ENCODE results near the gene DCLK2.

DCLK2 gene

GRCh38 chr4:150055467-150055866 lies 22.8 kb upstream of the DCLK2 start:
- no peaks in the 10 kb centered on the region for H3K36me3 Mint-ChIP-seq (ENCODE audit: low read depth)
- peaks cover 30% of the 10 kb centered on the region for H3K9me3 Mint-ChIP-seq
- H3K4me1 Mint-ChIP-seq (ENCODE audit: low read depth): no peaks in the 10 kb centered on the region
- peaks cover 5% of the 10 kb centered on the region for H3K27me3 Mint-ChIP-seq
- no peak overlapping the region for H3K4me3 Mint-ChIP-seq
- H3K27ac Mint-ChIP-seq: no peak overlapping the region
- intact Hi-C loops (cut with micrococcal nuclease): no loop called here

GRCh38 chr4:150056569-150056968 lies 21.7 kb upstream of the DCLK2 start:
- Mint-ChIP-seq H3K4me3 (no peak overlapping the region), H3K27me3 (peaks cover 5% of the 10 kb centered on the region), H3K9me3 (peaks cover 30% of the 10 kb centered on the region), H3K4me1 (ENCODE audit: low read depth) (peaks cover 9% of the 10 kb centered on the region), H3K27ac (no peak overlapping the region), H3K36me3 (ENCODE audit: low read depth) (no peaks in the 10 kb centered on the region)
- intact Hi-C loops (cut with micrococcal nuclease): no loop called here

- Mint-ChIP-seq H3K27me3 (peaks cover 16% of the 10 kb centered on the region), H3K9me3 (peaks cover 22% of the 10 kb centered on the region), H3K4me3 (no peak overlapping the region), H3K36me3 (ENCODE audit: low read depth) (no peaks in the 10 kb centered on the region), H3K27ac (no peak overlapping the region), H3K4me1 (ENCODE audit: low read depth) (peaks cover 32% of the 10 kb centered on the region)
- intact Hi-C loops (cut with micrococcal nuclease): no loop called here
Observed at GRCh38 chr4:150061086-150061776, 17.0 kb upstream of the DCLK2 start.

- peaks cover 29% of the 10 kb centered on the region for H3K27me3 Mint-ChIP-seq
- H3K36me3 Mint-ChIP-seq (ENCODE audit: low read depth): no peaks in the 10 kb centered on the region
- intact Hi-C loops (cut with micrococcal nuclease): no loop called here
- H3K4me1 Mint-ChIP-seq (ENCODE audit: low read depth): peaks cover 40% of the 10 kb centered on the region
- no peak overlapping the region for H3K4me3 Mint-ChIP-seq
- H3K9me3 Mint-ChIP-seq: peaks cover 7% of the 10 kb centered on the region
- no peak overlapping the region for H3K27ac Mint-ChIP-seq
Observed at GRCh38 chr4:150063128-150063527, 15.1 kb upstream of the DCLK2 start.

GRCh38 chr4:150065740-150066139 lies 12.5 kb upstream of the DCLK2 start:
- Mint-ChIP-seq H3K4me3 (no peak overlapping the region), H3K27me3 (peaks cover 28% of the 10 kb centered on the region), H3K4me1 (ENCODE audit: low read depth) (peaks cover 47% of the 10 kb centered on the region), H3K9me3 (no peaks in the 10 kb centered on the region), H3K36me3 (ENCODE audit: low read depth) (no peaks in the 10 kb centered on the region), H3K27ac (no peak overlapping the region)
- intact Hi-C loops (cut with micrococcal nuclease): no loop called here

- Mint-ChIP-seq H3K36me3 (ENCODE audit: low read depth) (no peaks in the 10 kb centered on the region), H3K27me3 (peaks cover 32% of the 10 kb centered on the region), H3K9me3 (no peaks in the 10 kb centered on the region), H3K4me3 (no peak overlapping the region), H3K4me1 (ENCODE audit: low read depth) (peaks cover 28% of the 10 kb centered on the region), H3K27ac (no peak overlapping the region)
- intact Hi-C loops (cut with micrococcal nuclease): no loop called here
Observed at GRCh38 chr4:150067859-150068258, 10.4 kb upstream of the DCLK2 start.

GRCh38 chr4:150068300-150068960 lies 9.8 kb upstream of the DCLK2 start:
- Mint-ChIP-seq H3K27me3 (peaks cover 33% of the 10 kb centered on the region), H3K27ac (no peak overlapping the region)
- intact Hi-C loops (cut with micrococcal nuclease): no loop called here

GRCh38 chr4:150069353-150069752 lies 8.9 kb upstream of the DCLK2 start:
- Mint-ChIP-seq H3K9me3 (no peaks in the 10 kb centered on the region), H3K4me1 (ENCODE audit: low read depth) (peaks cover 16% of the 10 kb centered on the region), H3K27me3 (peaks cover 33% of the 10 kb centered on the region)

More at GRCh38 chr4:150068300-150068960, 9.8 kb upstream of the DCLK2 start:
- Mint-ChIP-seq H3K36me3 (ENCODE audit: low read depth) (no peaks in the 10 kb centered on the region), H3K4me3 (no peak overlapping the region), H3K4me1 (ENCODE audit: low read depth) (peaks cover 25% of the 10 kb centered on the region), H3K9me3 (no peaks in the 10 kb centered on the region)

GRCh38 chr4:150070464-150071170 lies 7.6 kb upstream of the DCLK2 start:
- no peaks in the 10 kb centered on the region for H3K9me3 Mint-ChIP-seq
- intact Hi-C loops (cut with micrococcal nuclease): no loop called here
- H3K36me3 Mint-ChIP-seq (ENCODE audit: low read depth): no peaks in the 10 kb centered on the region
- H3K4me1 Mint-ChIP-seq (ENCODE audit: low read depth): peaks cover 16% of the 10 kb centered on the region
- H3K27me3 Mint-ChIP-seq: peaks cover 36% of the 10 kb centered on the region
- H3K4me3 Mint-ChIP-seq: no peak overlapping the region
- H3K27ac Mint-ChIP-seq: no peak overlapping the region

More at GRCh38 chr4:150069353-150069752, 8.9 kb upstream of the DCLK2 start:
- no peak overlapping the region for H3K27ac Mint-ChIP-seq
- no peak overlapping the region for H3K4me3 Mint-ChIP-seq
- no peaks in the 10 kb centered on the region for H3K36me3 Mint-ChIP-seq (ENCODE audit: low read depth)
- intact Hi-C loops (cut with micrococcal nuclease): no loop called here

GRCh38 chr4:150072471-150072870 lies 5.8 kb upstream of the DCLK2 start:
- no peaks in the 10 kb centered on the region for H3K9me3 Mint-ChIP-seq
- intact Hi-C loops (cut with micrococcal nuclease): no loop called here
- H3K4me1 Mint-ChIP-seq (ENCODE audit: low read depth): peaks cover 14% of the 10 kb centered on the region
- H3K27me3 Mint-ChIP-seq: peaks cover 35% of the 10 kb centered on the region
- no peaks in the 10 kb centered on the region for H3K36me3 Mint-ChIP-seq (ENCODE audit: low read depth)
- no peak overlapping the region for H3K27ac Mint-ChIP-seq
- no peak overlapping the region for H3K4me3 Mint-ChIP-seq

GRCh38 chr4:150072906-150073714 lies 5.1 kb upstream of the DCLK2 start:
- Mint-ChIP-seq H3K4me1 (ENCODE audit: low read depth) (peaks cover 11% of the 10 kb centered on the region), H3K4me3 (no peak overlapping the region), H3K27me3 (peaks cover 36% of the 10 kb centered on the region), H3K36me3 (ENCODE audit: low read depth) (no peaks in the 10 kb centered on the region), H3K9me3 (no peaks in the 10 kb centered on the region), H3K27ac (no peak overlapping the region)
- intact Hi-C loops (cut with micrococcal nuclease): no loop called here

- Mint-ChIP-seq H3K27ac (no peak overlapping the region), H3K36me3 (ENCODE audit: low read depth) (no peaks in the 10 kb centered on the region), H3K4me1 (ENCODE audit: low read depth) (peaks cover 7% of the 10 kb centered on the region), H3K9me3 (no peaks in the 10 kb centered on the region), H3K4me3 (no peak overlapping the region), H3K27me3 (peaks cover 42% of the 10 kb centered on the region)
- intact Hi-C loops (cut with micrococcal nuclease): no loop called here
Observed at GRCh38 chr4:150074064-150074463, 4.2 kb upstream of the DCLK2 start.

GRCh38 chr4:150078579-150079080 lies 385 bp downstream of the DCLK2 start:
- intact Hi-C loops (cut with micrococcal nuclease): loop anchor here (5.0 kb wide), 1 partner anchor 49 kb away; no protein-coding TSS in a partner anchor
- no peaks in the 10 kb centered on the region for H3K36me3 Mint-ChIP-seq (ENCODE audit: low read depth)
- no peak overlapping the region for H3K27ac Mint-ChIP-seq
- H3K4me3 Mint-ChIP-seq: peak overlapping the region; percentile 73
- no peaks in the 10 kb centered on the region for H3K9me3 Mint-ChIP-seq
- H3K4me1 Mint-ChIP-seq (ENCODE audit: low read depth): peaks cover 19% of the 10 kb centered on the region
- H3K27me3 Mint-ChIP-seq: peaks cover 50% of the 10 kb centered on the region
